LNCAP (cell line): Measurements from ENCODE around the gene PROK1.
A peak's percentile ranks its signal among the peaks of the same experiment; 100 is the strongest.

Experiments used
- TF ChIP-seq, protein P1 (sequence below): fragments of 450-650 bp; IDR thresholded peaks from 2 replicates; pipeline ENCODE4 v1.5.1; 2017; ENCODE audit warnings: mild to moderate bottlenecking

Gene PROK1

DNA sequence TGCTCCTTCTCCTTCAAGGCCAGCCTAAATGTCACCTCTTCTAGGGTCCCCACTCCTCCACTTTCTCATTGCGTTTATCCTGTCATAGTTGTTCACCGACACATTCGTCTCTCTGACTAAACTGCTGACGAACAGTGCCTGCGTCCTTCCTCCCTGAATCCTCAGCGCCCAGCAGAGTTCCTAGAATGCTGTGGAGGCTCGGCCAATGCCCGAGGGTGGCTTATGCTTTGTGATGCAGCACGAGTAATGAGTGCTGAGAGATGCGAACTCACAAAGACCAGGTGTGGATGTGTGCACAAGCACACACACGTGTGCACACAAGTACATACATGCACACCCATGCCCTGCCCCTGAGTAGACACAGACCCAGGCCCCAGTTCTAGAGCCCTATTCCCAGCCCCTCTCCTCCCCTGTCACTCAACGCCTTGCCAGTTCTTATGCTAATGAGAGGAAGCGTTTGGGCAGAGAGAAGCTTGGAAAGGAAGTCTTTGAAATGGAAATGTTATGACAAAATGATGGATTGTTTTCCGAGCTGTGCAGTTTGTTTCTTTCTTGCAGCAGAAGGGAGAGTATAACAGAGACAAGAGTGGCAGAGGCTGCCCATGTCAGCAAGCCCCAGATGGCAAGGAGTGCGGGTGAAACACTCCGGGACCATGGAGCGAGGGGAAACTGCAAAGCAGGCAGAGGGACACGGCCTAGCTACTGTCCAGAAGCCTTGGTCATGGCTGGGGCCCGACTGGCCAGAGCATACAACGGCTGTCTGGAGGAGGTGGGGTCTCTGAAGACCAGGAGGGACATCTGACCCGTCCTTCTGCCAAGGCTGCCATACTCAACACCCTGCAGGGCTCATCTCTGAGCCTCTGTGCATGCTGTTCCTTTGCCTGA, 43.8 kb downstream of the PROK1 start:
- TF ChIP-seq, protein P1, sequence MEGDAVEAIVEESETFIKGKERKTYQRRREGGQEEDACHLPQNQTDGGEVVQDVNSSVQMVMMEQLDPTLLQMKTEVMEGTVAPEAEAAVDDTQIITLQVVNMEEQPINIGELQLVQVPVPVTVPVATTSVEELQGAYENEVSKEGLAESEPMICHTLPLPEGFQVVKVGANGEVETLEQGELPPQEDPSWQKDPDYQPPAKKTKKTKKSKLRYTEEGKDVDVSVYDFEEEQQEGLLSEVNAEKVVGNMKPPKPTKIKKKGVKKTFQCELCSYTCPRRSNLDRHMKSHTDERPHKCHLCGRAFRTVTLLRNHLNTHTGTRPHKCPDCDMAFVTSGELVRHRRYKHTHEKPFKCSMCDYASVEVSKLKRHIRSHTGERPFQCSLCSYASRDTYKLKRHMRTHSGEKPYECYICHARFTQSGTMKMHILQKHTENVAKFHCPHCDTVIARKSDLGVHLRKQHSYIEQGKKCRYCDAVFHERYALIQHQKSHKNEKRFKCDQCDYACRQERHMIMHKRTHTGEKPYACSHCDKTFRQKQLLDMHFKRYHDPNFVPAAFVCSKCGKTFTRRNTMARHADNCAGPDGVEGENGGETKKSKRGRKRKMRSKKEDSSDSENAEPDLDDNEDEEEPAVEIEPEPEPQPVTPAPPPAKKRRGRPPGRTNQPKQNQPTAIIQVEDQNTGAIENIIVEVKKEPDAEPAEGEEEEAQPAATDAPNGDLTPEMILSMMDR: no peak

DNA sequence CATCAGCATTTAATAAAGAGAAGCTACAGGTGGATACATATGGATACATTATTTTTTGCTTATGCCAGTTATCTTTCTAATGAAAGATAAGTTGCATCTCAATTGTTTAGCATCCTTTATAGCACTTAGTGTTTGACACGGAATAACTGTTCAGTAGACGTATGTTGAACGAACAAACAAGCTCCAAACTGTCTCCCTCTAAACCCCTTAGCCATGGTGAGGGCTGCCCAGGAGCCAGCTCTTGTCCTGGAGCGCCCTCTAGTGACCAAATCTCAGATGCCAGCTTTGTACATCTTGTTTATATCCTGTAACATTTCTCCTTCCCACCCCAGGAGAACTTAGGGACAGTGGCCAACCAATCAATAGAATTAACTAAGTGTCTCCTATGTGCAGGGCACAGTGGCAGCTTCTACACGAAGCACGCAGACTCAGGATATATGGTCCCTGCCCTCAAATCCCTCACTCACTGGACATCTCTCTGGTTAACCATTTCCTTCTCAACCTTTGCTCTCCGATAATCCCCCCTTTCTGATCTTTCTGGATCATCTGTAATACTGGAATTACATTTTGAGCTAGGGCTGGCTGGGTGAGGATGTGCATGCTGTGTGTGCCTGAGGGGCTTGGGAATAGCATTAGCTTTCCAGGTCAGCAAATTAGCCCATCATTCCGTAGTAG, 45.1 kb downstream of the PROK1 start:
- TF ChIP-seq, protein P1: peak; percentile 96

DNA sequence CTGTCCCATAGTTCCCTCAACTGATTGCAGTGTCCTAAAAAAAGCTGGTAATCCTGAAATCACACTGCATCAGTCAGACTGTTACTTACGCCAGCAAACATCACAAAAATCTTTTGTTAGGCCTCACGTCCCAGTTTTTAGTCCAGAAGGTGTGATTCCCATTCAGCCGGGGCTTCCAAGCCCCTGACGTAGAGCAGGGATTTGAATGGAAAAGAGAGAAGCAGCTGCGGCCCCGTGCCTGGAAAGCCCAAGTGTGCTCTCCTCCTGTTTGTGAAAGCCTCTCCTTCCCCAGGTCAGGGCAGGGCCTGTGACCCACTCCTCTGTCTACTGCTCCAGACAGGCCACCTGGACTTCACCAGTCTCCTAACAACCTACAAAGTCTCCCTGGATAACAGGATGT, 47.3 kb downstream of the PROK1 start:
- TF ChIP-seq, protein P1: no peak

DNA sequence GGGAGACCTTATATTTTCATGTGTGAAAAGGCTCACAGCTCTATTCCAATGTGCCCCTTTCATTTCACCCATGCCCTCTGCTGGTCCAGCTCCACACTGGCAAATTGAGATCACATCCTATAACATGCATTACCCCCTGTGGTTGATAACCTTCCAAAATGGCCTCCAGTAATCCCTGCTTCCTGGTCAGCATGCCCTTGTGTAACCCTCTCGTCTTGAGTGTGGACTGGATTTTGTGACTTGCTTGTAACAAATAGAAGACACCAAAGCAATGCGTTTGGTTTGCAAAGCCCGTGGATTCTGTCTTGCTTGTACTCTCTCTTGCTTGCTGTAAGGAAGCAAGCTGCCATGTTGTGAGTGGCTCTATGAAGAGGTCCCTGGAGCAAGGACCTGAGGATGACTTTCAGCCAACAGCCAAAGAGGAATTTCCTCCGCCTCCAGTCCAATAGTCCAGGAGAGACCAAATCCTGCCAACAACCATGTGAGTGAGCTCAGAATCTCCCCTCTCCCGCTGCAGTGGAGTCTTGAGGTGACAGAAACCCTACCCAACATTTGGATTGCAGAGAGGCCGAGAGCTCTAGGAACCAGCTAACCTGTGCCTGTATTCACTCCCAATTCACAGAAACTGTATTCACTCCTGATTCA, 50.7 kb downstream of the PROK1 start:
- TF ChIP-seq, protein P1: no peak

DNA sequence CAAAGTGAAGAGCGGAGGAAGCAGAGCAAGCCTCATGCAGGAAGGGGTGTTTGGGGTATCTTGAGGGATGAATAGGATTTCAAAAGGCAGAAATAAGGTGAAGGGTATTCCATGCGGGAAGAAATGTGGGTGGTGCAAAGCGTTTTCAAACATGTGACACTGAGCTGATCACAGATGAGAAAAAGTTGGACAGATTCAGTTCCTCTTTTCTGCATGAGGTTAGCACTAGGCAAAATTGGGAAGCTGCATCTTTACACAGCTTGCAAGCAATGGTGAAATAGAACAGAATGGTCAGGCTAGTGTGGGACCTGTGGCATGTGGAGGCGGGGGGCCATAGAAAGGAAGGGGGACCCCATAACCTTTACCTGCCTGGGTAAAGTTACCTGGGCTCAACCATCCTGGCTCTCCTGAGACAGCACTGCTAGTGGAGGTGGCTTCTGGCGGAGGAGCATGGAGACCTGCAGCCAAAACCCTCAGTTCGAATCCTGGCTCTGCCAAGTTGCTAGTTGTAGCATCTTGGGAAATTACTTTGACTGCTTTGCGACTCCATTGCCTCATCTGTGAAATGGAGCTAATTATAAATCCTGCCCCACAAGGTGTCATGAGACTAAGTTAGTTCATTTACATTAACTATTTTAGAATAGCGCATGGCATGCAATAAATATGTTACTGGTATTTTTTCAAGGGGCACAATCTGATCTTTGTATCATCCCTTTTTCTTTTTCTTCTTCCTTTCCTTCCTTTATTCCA, 51.6 kb downstream of the PROK1 start:
- TF ChIP-seq, protein P1: no peak

DNA sequence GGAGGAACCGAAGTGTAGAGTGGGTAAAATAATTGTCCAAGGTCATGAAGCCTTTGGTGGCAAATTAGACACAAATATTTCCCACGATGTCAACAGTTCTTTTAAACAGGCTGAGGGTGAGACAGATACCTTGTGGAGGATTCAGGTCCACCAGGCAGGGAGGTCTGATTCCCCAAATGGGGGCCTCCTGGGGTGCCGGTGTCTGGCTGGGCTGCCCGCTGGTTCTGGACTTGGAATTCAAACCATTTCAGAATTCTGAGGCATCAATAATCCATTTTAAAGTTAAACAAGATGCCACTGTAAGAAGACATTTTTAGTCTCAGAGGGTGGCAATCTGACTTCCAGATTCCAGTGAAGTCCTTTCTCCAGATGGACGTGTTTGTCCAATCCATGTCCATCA, 52.5 kb downstream of the PROK1 start:
- TF ChIP-seq, protein P1: no peak

DNA sequence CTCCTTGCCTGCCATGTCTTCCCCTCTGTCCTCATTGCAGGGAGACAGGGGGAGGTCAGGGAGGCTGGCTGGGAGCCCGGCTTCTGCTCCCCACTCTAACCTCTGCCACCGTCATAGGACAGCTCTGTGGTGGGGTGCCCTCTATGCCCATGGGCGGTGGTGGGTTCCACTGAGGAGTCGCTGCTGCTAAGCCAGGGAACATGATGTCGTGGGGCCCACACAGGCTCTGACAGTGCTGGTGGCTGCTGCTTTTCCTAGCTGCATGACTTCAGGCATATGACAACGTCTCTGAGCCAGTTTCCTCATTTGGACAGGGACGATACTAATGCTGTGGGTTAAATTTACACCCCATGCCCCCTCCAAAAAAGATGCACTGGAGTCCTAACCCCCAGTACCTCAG, 53.3 kb downstream of the PROK1 start:
- TF ChIP-seq, protein P1: no peak
